HG02943 (cell line): ENCODE measurements around the gene SPON2.

Experiments used
- ATAC-seq: cut with Tn5 transposase; IDR thresholded peaks from one replicate; pipeline ENCODE4 v1.9.1; 2021; ENCODE audit warnings: mild to moderate bottlenecking, low read depth, moderate library complexity; ENCODE audit not compliant: unreplicated experiment

Gene SPON2

GRCh38 chr4:1195891-1196401 is 23.6 kb upstream of the SPON2 start:
- ATAC-seq, result no peak

- no peak for ATAC-seq
These were observed 22.8 kb upstream of the SPON2 start for GRCh38 chr4:1195109-1195671.

- no peak for ATAC-seq
These were observed 21.9 kb upstream of the SPON2 start for GRCh38 chr4:1194010-1194900.

GRCh38 chr4:1193206-1194009 is 21.0 kb upstream of the SPON2 start:
- no peak for ATAC-seq

GRCh38 chr4:1192493-1193205 is 20.3 kb upstream of the SPON2 start:
- ATAC-seq, result no peak

- ATAC-seq, result no peak
These were observed 19.7 kb upstream of the SPON2 start for GRCh38 chr4:1192091-1192492.

- ATAC-seq, result no peak
These were observed 19.2 kb upstream of the SPON2 start for GRCh38 chr4:1191621-1192020.

- ATAC-seq, result no peak
These were observed 14.8 kb upstream of the SPON2 start for GRCh38 chr4:1187182-1187581.

GRCh38 chr4:1183985-1184773 is 11.8 kb upstream of the SPON2 start:
- ATAC-seq, result no peak

GRCh38 chr4:1182313-1182712 is 9.9 kb upstream of the SPON2 start:
- no peak for ATAC-seq

- ATAC-seq, result no peak
These were observed 8.3 kb upstream of the SPON2 start for GRCh38 chr4:1180663-1181062.

GRCh38 chr4:1179976-1180375 is 7.6 kb upstream of the SPON2 start:
- ATAC-seq, result no peak

GRCh38 chr4:1179089-1179441 is 6.7 kb upstream of the SPON2 start:
- ATAC-seq, result no peak

GRCh38 chr4:1178300-1179088 is 6.1 kb upstream of the SPON2 start:
- ATAC-seq, result no peak

GRCh38 chr4:1177274-1178141 is 5.1 kb upstream of the SPON2 start:
- ATAC-seq, result no peak

GRCh38 chr4:1176398-1177273 is 4.3 kb upstream of the SPON2 start:
- no peak for ATAC-seq

- ATAC-seq, result no peak
These were observed 3.3 kb upstream of the SPON2 start for GRCh38 chr4:1175635-1176229.
